ENCODE measurements around the gene PHLDB2.

The PHLDB2 gene

GRCh38 chr3:111943533-111943932 lies 84.5 kb downstream of the PHLDB2 start:
- no peak for TF ChIP-seq CTCF (IDR thresholded peaks at IDR 0.05; ENCODE audit: low read depth, low read length, missing control alignments)
- H3K4me3 ChIP-seq (ENCODE audit: low read depth, low read length) = no peak overlapping the region
- DNase-seq (ENCODE audit: low read depth) = no peak
- in situ Hi-C loops (cut with HindIII; ENCODE audit: low sequenced_read_pairs) = no loop called here

- in situ Hi-C loops (cut with HindIII; ENCODE audit: low sequenced_read_pairs) = no loop called here
- no peak for DNase-seq (ENCODE audit: low read depth)
- no peak for TF ChIP-seq CTCF (IDR thresholded peaks at IDR 0.05; ENCODE audit: low read depth, low read length, missing control alignments)
- H3K4me3 ChIP-seq (ENCODE audit: low read depth, low read length) = no peak overlapping the region
Observed at GRCh38 chr3:111944372-111944771, 85.3 kb downstream of the PHLDB2 start.

GRCh38 chr3:111947231-111947630 lies 88.2 kb downstream of the PHLDB2 start:
- peak; percentile 15 for DNase-seq (ENCODE audit: low read depth)
- in situ Hi-C loops (cut with HindIII; ENCODE audit: low sequenced_read_pairs) = no loop called here
- no peak overlapping the region for H3K4me3 ChIP-seq (ENCODE audit: low read depth, low read length)
- no peak for TF ChIP-seq CTCF (IDR thresholded peaks at IDR 0.05; ENCODE audit: low read depth, low read length, missing control alignments)

- in situ Hi-C loops (cut with HindIII; ENCODE audit: low sequenced_read_pairs) = no loop called here
Observed at GRCh38 chr3:111948786-111949185, 89.7 kb downstream of the PHLDB2 start.

GRCh38 chr3:111949712-111950111 lies 90.6 kb downstream of the PHLDB2 start:
- no peak for DNase-seq (ENCODE audit: low read depth)
- in situ Hi-C loops (cut with HindIII; ENCODE audit: low sequenced_read_pairs) = loop anchor here (25.0 kb wide), 1 partner anchor 237 kb away; no protein-coding TSS in a partner anchor
- no peak for TF ChIP-seq CTCF (IDR thresholded peaks at IDR 0.05; ENCODE audit: low read depth, low read length, missing control alignments)
- H3K4me3 ChIP-seq (ENCODE audit: low read depth, low read length) = no peak overlapping the region

More at GRCh38 chr3:111948786-111949185, 89.7 kb downstream of the PHLDB2 start:
- TF ChIP-seq CTCF (IDR thresholded peaks at IDR 0.05; ENCODE audit: low read depth, low read length, missing control alignments) = no peak
- no peak for DNase-seq (ENCODE audit: low read depth)
- H3K4me3 ChIP-seq (ENCODE audit: low read depth, low read length) = no peak overlapping the region

- H3K4me3 ChIP-seq (ENCODE audit: low read depth, low read length) = no peak overlapping the region
- TF ChIP-seq CTCF (IDR thresholded peaks at IDR 0.05; ENCODE audit: low read depth, low read length, missing control alignments) = no peak
- in situ Hi-C loops (cut with HindIII; ENCODE audit: low sequenced_read_pairs) = loop anchor here (25.0 kb wide), 1 partner anchor 239 kb away; no protein-coding TSS in a partner anchor
- no peak for DNase-seq (ENCODE audit: low read depth)
Observed at GRCh38 chr3:111951032-111951431, 92.0 kb downstream of the PHLDB2 start.
